HG03565 (cell line): ENCODE measurements around the gene PRPSAP1.

Experiments
- ATAC-seq: cut with Tn5 transposase; IDR thresholded peaks from one replicate; pipeline ENCODE4 v1.9.1; 2021; ENCODE audit warnings: mild to moderate bottlenecking, moderate library complexity; ENCODE audit not compliant: unreplicated experiment

PRPSAP1 gene

GRCh38 chr17:76383546-76384221 lies 30.0 kb upstream of the PRPSAP1 start:
- no peak for ATAC-seq

- no peak for ATAC-seq
Observed at GRCh38 chr17:76382803-76383545, 29.3 kb upstream of the PRPSAP1 start.

GRCh38 chr17:76382351-76382802 lies 28.7 kb upstream of the PRPSAP1 start:
- ATAC-seq: no peak

- ATAC-seq: no peak
Observed at GRCh38 chr17:76381633-76382350, 28.1 kb upstream of the PRPSAP1 start.

- no peak for ATAC-seq
Observed at GRCh38 chr17:76379646-76380376, 26.1 kb upstream of the PRPSAP1 start.

GRCh38 chr17:76379275-76379641 lies 25.5 kb upstream of the PRPSAP1 start:
- no peak for ATAC-seq

- no peak for ATAC-seq
Observed at GRCh38 chr17:76378548-76379274, 25.0 kb upstream of the PRPSAP1 start.

- ATAC-seq: no peak
Observed at GRCh38 chr17:76376318-76377133, 22.8 kb upstream of the PRPSAP1 start.

GRCh38 chr17:76371656-76372628 lies 18.2 kb upstream of the PRPSAP1 start:
- no peak for ATAC-seq

- ATAC-seq: no peak
Observed at GRCh38 chr17:76370261-76370993, 16.7 kb upstream of the PRPSAP1 start.

GRCh38 chr17:76369804-76370203 lies 16.1 kb upstream of the PRPSAP1 start:
- no peak for ATAC-seq

GRCh38 chr17:76369379-76369778 lies 15.7 kb upstream of the PRPSAP1 start:
- no peak for ATAC-seq

- no peak for ATAC-seq
Observed at GRCh38 chr17:76368545-76368944, 14.8 kb upstream of the PRPSAP1 start.

GRCh38 chr17:76367642-76368041 lies 13.9 kb upstream of the PRPSAP1 start:
- ATAC-seq: no peak

- no peak for ATAC-seq
Observed at GRCh38 chr17:76366247-76366646, 12.5 kb upstream of the PRPSAP1 start.

GRCh38 chr17:76365256-76365903 lies 11.7 kb upstream of the PRPSAP1 start:
- ATAC-seq: no peak

GRCh38 chr17:76363107-76363842 lies 9.6 kb upstream of the PRPSAP1 start:
- ATAC-seq: no peak
